Endothelial cell of umbilical vein (primary cell): ENCODE results near the gene NLRP9. TPM values are rescaled to one million over a fixed set of nuclear protein-coding genes. Genes with fewer than 3 reads are reported as not detected.

Source experiments
- BruUV-seq: library from RNA; stranded (reverse); fragments of 400-500 nt; replicated peaks from 2 replicates; lab custom pipeline; 2021; lab: Mats Ljungman, UMichigan
- CTCF ChIA-PET: fragments of 300-600, 350-600 bp; sonication (Branson Sonifier 250); formaldehyde crosslinking; loops from one replicate; lab custom pipeline; 2021; ENCODE audit warnings: antibody characterized with exemption, inconsistent platforms; lab: Charles Lee
- POLR2A ChIA-PET: fragments of 300-600, 350-600 bp; sonication (Branson Sonifier 250); formaldehyde crosslinking; loops from one replicate; lab custom pipeline; 2021; ENCODE audit warnings: antibody characterized with exemption, inconsistent platforms; lab: Charles Lee
- DNase-seq: peaks from one replicate; pipeline ENCODE4 v3.0.0-alpha.2; 2011; ENCODE audit warnings: low read depth, low spot score
- FAIRE-seq: peaks from 2 replicates; lab custom pipeline; 2011; peaks lifted over from hg19 to GRCh38; lab: Jason Lieb, UNC
- H2AFZ ChIP-seq: 2 replicates; pipeline ENCODE4 v1.6.0; 2012; ENCODE audit warnings: low read depth, low read length, control low read depth, inconsistent platforms
- H3K27ac ChIP-seq: 2 replicates; pipeline ENCODE4 v1.5.1; 2011; ENCODE audit warnings: low read depth, mild to moderate bottlenecking, control low read depth, low read length, moderate library complexity; ENCODE audit not compliant: insufficient read depth
- H3K27me3 ChIP-seq, 2 experiments: 2 replicates each; pipeline versions ENCODE4 v1.6.0 to v1.6.1; 2011; ENCODE audit warnings: low read length in 2 of 2, mixed read lengths in 1 of 2; ENCODE audit not compliant: control insufficient read depth in 2 of 2, insufficient read depth in 2 of 2
- H3K36me3 ChIP-seq, 2 experiments: 2 replicates in 1 of 2; 3 replicates in 1 of 2; pipeline ENCODE4 v1.5.1; 2011; ENCODE audit warnings: low read length in 2 of 2, mild to moderate bottlenecking in 1 of 2, moderate library complexity in 1 of 2; ENCODE audit not compliant: control insufficient read depth in 2 of 2, insufficient read depth in 2 of 2; ENCODE audit errors: extremely low read depth in 1 of 2
- H3K4me1 ChIP-seq: 3 replicates; pipeline ENCODE4 v1.5.1; 2011; ENCODE audit warnings: mild to moderate bottlenecking, low read length; ENCODE audit not compliant: control insufficient read depth, insufficient read depth; ENCODE audit errors: extremely low read depth
- H3K4me2 ChIP-seq: 2 replicates; pipeline ENCODE4 v1.6.1; 2011; ENCODE audit warnings: low read length, control low read depth, mixed read lengths; ENCODE audit not compliant: insufficient read depth
- H3K4me3 ChIP-seq, 3 experiments: fragments of 200-600 bp in 1 of 3; sonication (generic), shearing (Covaris generic) in 1 of 3; replicated peaks in 1 of 3; 2 replicates each; pipeline ENCODE4 v1.5.1; 2011 to 2016; ENCODE audit warnings: control low read depth in 3 of 3, low read length in 3 of 3, mild to moderate bottlenecking in 2 of 3, inconsistent platforms in 1 of 3, low read depth in 1 of 3, moderate library complexity in 1 of 3; ENCODE audit not compliant: insufficient read depth in 1 of 3
- H3K79me2 ChIP-seq: 2 replicates; pipeline ENCODE4 v1.6.0; 2012; ENCODE audit warnings: low read length, inconsistent platforms; ENCODE audit not compliant: control insufficient read depth, insufficient read depth
- H3K9ac ChIP-seq: replicated peaks from 2 replicates; pipeline ENCODE3; 2011; ENCODE audit warnings: low read length, control low read depth; ENCODE audit not compliant: insufficient read depth; ENCODE audit errors: extremely low read depth
- H3K9me1 ChIP-seq: replicated peaks from 3 replicates; pipeline ENCODE4 v1.6.0; 2011; ENCODE audit warnings: mild to moderate bottlenecking, low read length; ENCODE audit not compliant: control insufficient read depth, insufficient read depth; ENCODE audit errors: extremely low read depth
- H3K9me3 ChIP-seq: replicated peaks from 2 replicates; pipeline ENCODE4 v1.5.1; 2012; ENCODE audit warnings: low read length, inconsistent platforms; ENCODE audit not compliant: control insufficient read depth, insufficient read depth
- H4K20me1 ChIP-seq: replicated peaks from 2 replicates; pipeline ENCODE3; 2011; ENCODE audit warnings: mild to moderate bottlenecking, low read length; ENCODE audit not compliant: control insufficient read depth, insufficient read depth; ENCODE audit errors: extremely low read depth
- CTCF ChIP-seq, 2 donors: IDR thresholded peaks; 1 replicate in 1 of 2; 2 replicates in 1 of 2; pipeline ENCODE4 v1.5.1; 2011; ENCODE audit warnings: low read length in 2 of 2, mild to moderate bottlenecking in 2 of 2, moderate library complexity in 2 of 2, control low read depth in 1 of 2, inconsistent platforms in 1 of 2, low read depth in 1 of 2; ENCODE audit not compliant: insufficient read depth in 1 of 2; ENCODE audit errors: extremely low read depth in 1 of 2
- EZH2 ChIP-seq: IDR thresholded peaks from 2 replicates; pipeline ENCODE4 v1.6.1; 2012; ENCODE audit warnings: borderline replicate concordance, low read depth, mild to moderate bottlenecking, moderate library complexity, low read length, inconsistent platforms; ENCODE audit not compliant: severe bottlenecking
- FOS ChIP-seq: IDR thresholded peaks from 2 replicates; pipeline ENCODE4 v1.6.1; 2011; ENCODE audit warnings: mild to moderate bottlenecking, low read length, moderate library complexity, borderline replicate concordance; ENCODE audit not compliant: insufficient read depth
- GATA2 ChIP-seq: IDR thresholded peaks from 2 replicates; pipeline ENCODE4 v1.7.0; 2011; ENCODE audit warnings: low read depth, mild to moderate bottlenecking, moderate library complexity, mixed read lengths, low read length; ENCODE audit not compliant: insufficient read length, insufficient read depth
- JUN ChIP-seq: IDR thresholded peaks from 2 replicates; pipeline ENCODE4 v1.6.1; 2011; ENCODE audit warnings: borderline replicate concordance, low read depth; ENCODE audit not compliant: insufficient read length, insufficient read depth
- MAX ChIP-seq: IDR thresholded peaks from 2 replicates; pipeline ENCODE4 v1.6.1; 2011; ENCODE audit not compliant: insufficient read depth, insufficient read length
- MYC ChIP-seq: IDR thresholded peaks from one replicate; pipeline ENCODE4 v1.6.1; 2011; ENCODE audit warnings: mild to moderate bottlenecking, low read depth, low read length
- POLR2A ChIP-seq: IDR thresholded peaks from 2 replicates; pipeline ENCODE4 v1.6.1; 2012; ENCODE audit warnings: low read depth, mild to moderate bottlenecking, control low read depth, low read length
- POLR2AphosphoS5 ChIP-seq: IDR thresholded peaks from 2 replicates; pipeline ENCODE4 v1.6.1; 2012; ENCODE audit warnings: low read depth, mild to moderate bottlenecking, control low read depth, low read length, moderate library complexity; ENCODE audit not compliant: insufficient read depth
- dilution Hi-C: fragments of 300-500 bp; cut with MboI; formaldehyde crosslinking; loops from one replicate; pipeline ENCODE4 v1.15.0; 2019; ENCODE audit warnings: low sequenced_read_pairs; ENCODE audit not compliant: extremely low pct_ligation_motif_present
- intact Hi-C: fragments of 100-400 bp; cut with micrococcal nuclease; formaldehyde crosslinking; loops from one replicate; pipeline ENCODE4 v1.10.0; 2022
- polyA plus RNA-seq, 4 experiments: library from polyadenylated mRNA; depleted of rRNA in 3 of 4; stranded (reverse) in 3 of 4; unstranded in 1 of 4; fragments of >200 nt; gene quantifications; 2 replicates each; pipeline versions ENCODE4 v1.2.1 to v1.2.3, GENCODE V29; 2011 to 2012; ENCODE audit warnings: missing spikeins in 1 of 4
- total RNA-seq: library from RNA; stranded (reverse); gene quantifications from 2 replicates; pipeline ENCODE4 v1.2.3, GENCODE V29; 2021

Gene NLRP9
- total and polyA plus RNA-seq, 2 donors (not counting 3 experiments of a cell fraction or from before 2014, with no cell fraction given) = not detected

- H3K36me3 ChIP-seq = peaks cover 9 to 28% of the 10 kb centered on the region in 2 experiments
- H3K4me1 ChIP-seq = peaks cover 37% of the 10 kb centered on the region
- H3K9ac ChIP-seq = no peak overlapping the region
- H3K9me1 ChIP-seq = no peaks in the 10 kb centered on the region
- CTCF ChIA-PET = no interaction called here
- no peak for DNase-seq
- no peak for TF ChIP-seq MAX
- TF ChIP-seq GATA2 = peak; percentile 32
- peak; percentile 56 for TF ChIP-seq FOS
- no peak for TF ChIP-seq MYC
- no peak for TF ChIP-seq EZH2
- TF ChIP-seq JUN = no peak
- TF ChIP-seq POLR2A = no peak
- no peak for TF ChIP-seq POLR2AphosphoS5
- TF ChIP-seq CTCF (IDR thresholded peaks at IDR 0.05; ENCODE audit: extremely low read depth in 1 of 2, insufficient read depth in 1 of 2, low read depth in 1 of 2, low read length in 2 of 2) = no peak
- H4K20me1 ChIP-seq = no peaks in the 10 kb centered on the region
- no peak overlapping the region for H3K4me3 ChIP-seq
- intact Hi-C loops (no loop called here), dilution Hi-C loops (no loop called here)
- no TSS peak for BruUV-seq
- H3K4me2 ChIP-seq = no peak overlapping the region
- H3K79me2 ChIP-seq = peaks cover 81% of the 10 kb centered on the region
- FAIRE-seq = no peak
- POLR2A ChIA-PET = no interaction called here
- H3K27ac ChIP-seq = no peak overlapping the region
- no peaks in the 10 kb centered on the region for H3K27me3 ChIP-seq
- no peaks in the 10 kb centered on the region for H3K9me3 ChIP-seq
- no peak overlapping the region for H2AFZ ChIP-seq
These were observed 58.6 kb downstream of the NLRP9 start for GRCh38 chr19:55679343-55680257.
